GM21576 (cell line): ENCODE data around the gene XRCC4.
"Not testable (repeated sequence)": the region's sequence is repeated elsewhere in the genome, so short reads cannot be mapped to it uniquely, and the experiment has no call there.

ENCODE experiments used
- ATAC-seq: cut with Tn5 transposase; IDR thresholded peaks from one replicate; pipeline ENCODE4 v1.9.1; 2021; ENCODE audit warnings: mild to moderate bottlenecking, moderate library complexity; ENCODE audit not compliant: unreplicated experiment

The XRCC4 gene

GRCh38 chr5:83076742-83077661 is at the start of gene XRCC4, which contains the start of gene TMEM167A:
Gene XRCC4 (plus strand): TSS chr5:83077547. CDS start chr5:83104920, 27,373 bp downstream.
Gene TMEM167A (minus strand): TSS chr5:83077394. CDS start chr5:83077323, 71 bp downstream.
- peak; percentile 98 for ATAC-seq

- ATAC-seq = no peak
These were observed 47.4 kb upstream of the XRCC4 start for GRCh38 chr5:83029912-83030311.

GRCh38 chr5:83031381-83031780 is 46.0 kb upstream of the XRCC4 start:
- ATAC-seq = no peak

GRCh38 chr5:83034036-83034435 is 43.3 kb upstream of the XRCC4 start:
- no peak for ATAC-seq

- no peak for ATAC-seq
These were observed 42.7 kb upstream of the XRCC4 start for GRCh38 chr5:83034528-83035207.

GRCh38 chr5:83035373-83036100 is 41.8 kb upstream of the XRCC4 start:
- no peak for ATAC-seq

- ATAC-seq = no peak
These were observed 40.3 kb upstream of the XRCC4 start for GRCh38 chr5:83036991-83037575.

- ATAC-seq = no peak
These were observed 38.4 kb upstream of the XRCC4 start for GRCh38 chr5:83038924-83039323.

- no peak for ATAC-seq
These were observed 34.8 kb upstream of the XRCC4 start for GRCh38 chr5:83042507-83042906.

GRCh38 chr5:83044926-83045325 is 32.4 kb upstream of the XRCC4 start:
- ATAC-seq = no peak

- ATAC-seq = no peak
These were observed 29.1 kb upstream of the XRCC4 start for GRCh38 chr5:83048277-83048676.

- ATAC-seq = no peak
These were observed 28.5 kb upstream of the XRCC4 start for GRCh38 chr5:83048811-83049210.

- ATAC-seq = no peak
These were observed 27.9 kb upstream of the XRCC4 start for GRCh38 chr5:83049370-83049885.

GRCh38 chr5:83050723-83051340 is 26.5 kb upstream of the XRCC4 start:
- no peak for ATAC-seq

GRCh38 chr5:83055166-83055565 is 22.2 kb upstream of the XRCC4 start:
- no peak for ATAC-seq

GRCh38 chr5:83058726-83059125 is 18.6 kb upstream of the XRCC4 start:
- ATAC-seq = no peak

GRCh38 chr5:83059341-83059740 is 18.0 kb upstream of the XRCC4 start:
- no peak for ATAC-seq

- no peak for ATAC-seq
These were observed 10.7 kb upstream of the XRCC4 start for GRCh38 chr5:83066548-83067110.

GRCh38 chr5:83067377-83067776 is 10.0 kb upstream of the XRCC4 start:
- ATAC-seq = not testable (repeated sequence)
